Neutrophil (primary cell): ENCODE measurements around the gene LCE3B.

Experiments used
- H3K27ac ChIP-seq: fragments of 200-600 bp; sonication (generic); 2 replicates; pipeline ENCODE4 v1.5.1; 2016; ENCODE audit warnings: mild to moderate bottlenecking, moderate library complexity
- H3K27me3 ChIP-seq: fragments of 200-600 bp; sonication (generic); 2 replicates; pipeline ENCODE4 v1.6.0; 2016; ENCODE audit warnings: mild to moderate bottlenecking
- H3K36me3 ChIP-seq: fragments of 200-600 bp; sonication (generic); 2 replicates; pipeline ENCODE4 v1.5.1; 2017
- H3K4me1 ChIP-seq, 2 experiments: fragments of 200-600 bp in 1 of 2; sonication (generic) in 1 of 2; 1 replicate in 1 of 2; 2 replicates in 1 of 2; pipeline versions ENCODE4 v1.5.1 to v1.6.1; 2013 to 2016; ENCODE audit warnings: low read depth in 1 of 2, low read length in 1 of 2, mild to moderate bottlenecking in 1 of 2, moderate library complexity in 1 of 2; ENCODE audit not compliant: control insufficient read depth in 1 of 2, insufficient read depth in 1 of 2
- H3K4me3 ChIP-seq, 2 experiments: fragments of 200-600 bp in 1 of 2; sonication (generic) in 1 of 2; 1 replicate in 1 of 2; 2 replicates in 1 of 2; pipeline ENCODE4 v1.5.1; 2013 to 2016; ENCODE audit warnings: low read depth in 1 of 2, low read length in 1 of 2, mild to moderate bottlenecking in 1 of 2, moderate library complexity in 1 of 2
- H3K9me3 ChIP-seq: fragments of 200-600 bp; sonication (generic); 2 replicates; pipeline ENCODE4 v1.5.1; 2016
- CTCF ChIP-seq: fragments of 200-600 bp; sonication (generic); IDR thresholded peaks from 2 replicates; pipeline ENCODE4 v1.5.1; 2016; ENCODE audit warnings: antibody characterized with exemption

Gene LCE3B

GRCh38 chr1:152580433-152580832 is 33.2 kb upstream of the LCE3B start, which contains the start of gene LCE3D:
Gene LCE3D, minus strand, starts transcription at chr1:152580516. Its CDS starts 580 bp downstream, at chr1:152579936.
- Histone ChIP-seq H3K4me1 (no peaks in the 10 kb centered on the region), H3K27me3 (no peaks in the 10 kb centered on the region), H3K9me3 (no peaks in the 10 kb centered on the region), H3K4me3 (no peak within 1 kb of the TSS), H3K36me3 (no peaks in the 10 kb centered on the region), H3K27ac (no peak within 1 kb of the TSS)
- TF ChIP-seq CTCF, result no peak

- Histone ChIP-seq H3K36me3 (no peaks in the 10 kb centered on the region), H3K27ac (no peak overlapping the region), H3K27me3 (no peaks in the 10 kb centered on the region), H3K9me3 (no peaks in the 10 kb centered on the region), H3K4me1 (no peaks in the 10 kb centered on the region), H3K4me3 (no peak overlapping the region)
- no peak for TF ChIP-seq CTCF
Observed at GRCh38 chr1:152582647-152583046, 31.0 kb upstream of the LCE3B start.

- no peak overlapping the region for H3K27ac ChIP-seq
- H3K36me3 ChIP-seq, result no peaks in the 10 kb centered on the region
- no peak overlapping the region for H3K4me3 ChIP-seq
- H3K27me3 ChIP-seq, result no peaks in the 10 kb centered on the region
- no peaks in the 10 kb centered on the region for H3K9me3 ChIP-seq
- no peak for TF ChIP-seq CTCF
- no peaks in the 10 kb centered on the region for H3K4me1 ChIP-seq
Observed at GRCh38 chr1:152585586-152585985, 28.0 kb upstream of the LCE3B start.

GRCh38 chr1:152596986-152597385 is 16.6 kb upstream of the LCE3B start:
- no peak for TF ChIP-seq CTCF
- Histone ChIP-seq H3K27ac (no peak overlapping the region), H3K9me3 (no peaks in the 10 kb centered on the region), H3K27me3 (no peaks in the 10 kb centered on the region), H3K4me1 (no peaks in the 10 kb centered on the region), H3K36me3 (no peaks in the 10 kb centered on the region), H3K4me3 (no peak overlapping the region)

- no peak for TF ChIP-seq CTCF
- no peaks in the 10 kb centered on the region for H3K36me3 ChIP-seq
- H3K4me1 ChIP-seq, result no peaks in the 10 kb centered on the region
- no peak within 1 kb of the TSS for H3K27ac ChIP-seq
- H3K27me3 ChIP-seq, result no peaks in the 10 kb centered on the region
- no peaks in the 10 kb centered on the region for H3K9me3 ChIP-seq
- H3K4me3 ChIP-seq, result no peak within 1 kb of the TSS
Observed at GRCh38 chr1:152599934-152600333, 13.7 kb upstream of the LCE3B start, which contains the start of gene LCE3C. Gene LCE3C, plus strand, starts transcription at chr1:152600234. Its CDS starts 498 bp downstream, at chr1:152600732.

- Histone ChIP-seq H3K4me3 (no peak overlapping the region), H3K4me1 (no peaks in the 10 kb centered on the region), H3K36me3 (no peaks in the 10 kb centered on the region), H3K27ac (no peak overlapping the region), H3K27me3 (peaks cover 25% of the 10 kb centered on the region), H3K9me3 (peaks cover 3% of the 10 kb centered on the region)
- TF ChIP-seq CTCF, result no peak
Observed at GRCh38 chr1:152621993-152622392, 8.4 kb downstream of the LCE3B start.
